Measurements from ENCODE around the gene FAM47E. TPM values are rescaled to one million over a fixed set of nuclear protein-coding genes. Genes with fewer than 3 reads are reported as not detected.

The FAM47E gene
- total and polyA plus RNA-seq, 2 of the 13 experiments (the other 11 are each of a cell fraction or from before 2014, with no cell fraction given): 0.33 to 0.66 TPM

- Histone ChIP-seq H2AFZ (ENCODE audit: low read length) (no peak overlapping the region), H3K4me2 (ENCODE audit: low read depth, low read length) (no peak overlapping the region), H4K20me1 (ENCODE audit: insufficient read depth, low read length) (no peaks in the 10 kb centered on the region), H3K9me3 (ENCODE audit: low read length) (no peaks in the 10 kb centered on the region), H3K4me1 (ENCODE audit: insufficient read depth, low read length) (peaks cover 12% of the 10 kb centered on the region), H3K79me2 (ENCODE audit: insufficient read depth, low read length) (no peaks in the 10 kb centered on the region), H3K27ac (ENCODE audit: extremely low read length, insufficient read depth, low read length) (no peak overlapping the region), H3K9ac (ENCODE audit: insufficient read depth, low read depth, low read length) (no peak overlapping the region), H3K36me3 (replicated peaks in 1 of 2; ENCODE audit: control insufficient read depth in 1 of 2, insufficient read depth in 2 of 2, low read length in 2 of 2) (no peaks in the 10 kb centered on the region), H3K27me3 (ENCODE audit: control insufficient read depth in 1 of 2, insufficient read depth in 2 of 2, low read length in 2 of 2) (no peaks in the 10 kb centered on the region), H3K4me3 (replicated peaks in 1 of 3; ENCODE audit: insufficient read depth in 1 of 3, low read depth in 2 of 3, low read length in 3 of 3) (no peak overlapping the region)
- no peak for DNase-seq (ENCODE audit: low spot score)
- no TSS peak for BruUV-seq (replicated peaks)
- POLR2A ChIA-PET: no interaction called here
- no peak for ATAC-seq
- CTCF ChIA-PET (ENCODE audit: low intra/inter-chr PET ratio, low total read pairs): no interaction called here
- WGBS (ENCODE audit: low lambda C conversion rate): 72% methylated on average over 4 of the region's 4 CpGs
- no peak for FAIRE-seq
- intact Hi-C loops (cut with micrococcal nuclease; ENCODE audit: unreplicated experiment): no loop called here
- TF ChIP-seq ZSCAN30 (CRISPR knock-in tag; IDR thresholded peaks at IDR 0.05): no peak
- no peak for TF ChIP-seq ZNF263 (CRISPR knock-in tag; IDR thresholded peaks at IDR 0.05)
- no peak for TF ChIP-seq ZNF318 (CRISPR knock-in tag; IDR thresholded peaks at IDR 0.05)
- TF ChIP-seq TCF7 (IDR thresholded peaks at IDR 0.05; ENCODE audit: low read depth): no peak
- TF ChIP-seq E2F2 (CRISPR knock-in tag; IDR thresholded peaks at IDR 0.05; ENCODE audit: borderline replicate concordance): no peak
- no peak for TF ChIP-seq ATF3 (CRISPR knock-in tag; IDR thresholded peaks at IDR 0.05)
- no peak for TF ChIP-seq LCORL (IDR thresholded peaks at IDR 0.05)
- no peak for TF ChIP-seq LCORL (CRISPR knock-in tag; IDR thresholded peaks at IDR 0.05)
- no peak for TF ChIP-seq CREM (IDR thresholded peaks at IDR 0.05)
- TF ChIP-seq CREM (CRISPR knock-in tag; IDR thresholded peaks at IDR 0.05): no peak
- TF ChIP-seq KMT2A (CRISPR knock-in tag; IDR thresholded peaks at IDR 0.05): no peak
- in situ Hi-C loops (cut with HindIII; ENCODE audit: extremely low pct_ligation_motif_present, low pct_unique_long_range_greater_than_20kb): no loop called here
Observed at GRCh38 chr4:76238236-76238635, 13.3 kb upstream of the FAM47E start.
